HG02763 (cell line): ENCODE results near the gene PLSCR4.
"Not testable (repeated sequence)": the region's sequence is repeated elsewhere in the genome, so short reads cannot be mapped to it uniquely, and the experiment has no call there.

ENCODE experiments used
- ATAC-seq: cut with Tn5 transposase; IDR thresholded peaks from one replicate; pipeline ENCODE4 v1.9.1; 2021; ENCODE audit warnings: mild to moderate bottlenecking, moderate library complexity; ENCODE audit not compliant: unreplicated experiment

PLSCR4 gene

DNA sequence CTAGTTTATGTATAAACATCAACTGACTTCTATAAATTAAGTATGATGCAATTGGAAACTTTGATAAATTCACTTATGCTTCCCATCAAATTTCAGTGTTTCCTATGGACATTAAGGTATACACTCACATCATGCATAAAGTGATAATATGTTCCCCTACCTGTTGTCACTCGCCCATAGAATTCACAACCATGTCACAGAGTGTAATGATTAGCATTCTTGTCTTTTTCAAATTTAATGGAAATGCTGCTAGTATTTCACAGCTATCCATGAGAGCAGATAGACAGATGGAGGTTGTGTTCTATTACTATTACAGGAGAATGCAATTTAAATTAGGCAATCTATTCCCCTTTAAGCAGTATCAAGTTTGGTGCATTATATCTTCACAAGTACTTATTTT, 984 bp downstream of the PLSCR4 start:
- no peak for ATAC-seq

DNA sequence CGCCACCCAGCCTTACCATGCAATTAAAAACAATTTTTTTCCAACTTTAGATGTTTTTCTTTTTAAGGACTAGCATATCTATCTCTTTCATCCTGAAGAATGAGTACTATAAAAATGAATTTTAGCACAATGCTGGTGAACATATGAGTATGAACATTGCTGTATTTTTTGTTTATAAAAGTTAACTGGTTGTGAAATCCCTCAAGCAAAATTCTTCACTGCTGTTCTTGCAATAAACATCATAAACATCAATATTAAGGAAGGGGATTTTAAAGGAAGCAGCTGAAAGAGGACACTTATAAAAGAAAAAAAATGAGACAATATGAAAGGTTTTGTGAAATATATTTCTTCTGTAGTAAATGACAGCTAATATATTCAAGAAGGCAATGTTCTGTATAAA, 3.0 kb downstream of the PLSCR4 start:
- ATAC-seq = no peak

DNA sequence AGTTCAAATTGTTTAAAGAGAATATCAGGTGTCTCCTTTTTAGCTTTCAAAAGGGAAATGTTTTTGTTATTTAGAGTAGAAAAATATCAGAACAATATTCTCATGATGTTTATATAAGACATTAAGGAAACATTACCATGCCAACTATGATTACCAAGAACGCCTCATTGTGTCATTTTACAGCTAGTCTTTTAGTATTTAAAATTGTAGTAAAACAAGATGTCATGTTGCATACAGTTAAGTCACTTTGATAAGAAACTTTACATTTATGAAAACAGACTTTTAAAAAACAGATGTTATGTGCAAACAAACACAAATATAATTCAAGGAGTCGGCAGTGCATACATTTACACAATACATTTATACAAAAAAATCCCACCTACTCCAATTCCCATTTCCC, 4.4 kb downstream of the PLSCR4 start:
- ATAC-seq = no peak

DNA sequence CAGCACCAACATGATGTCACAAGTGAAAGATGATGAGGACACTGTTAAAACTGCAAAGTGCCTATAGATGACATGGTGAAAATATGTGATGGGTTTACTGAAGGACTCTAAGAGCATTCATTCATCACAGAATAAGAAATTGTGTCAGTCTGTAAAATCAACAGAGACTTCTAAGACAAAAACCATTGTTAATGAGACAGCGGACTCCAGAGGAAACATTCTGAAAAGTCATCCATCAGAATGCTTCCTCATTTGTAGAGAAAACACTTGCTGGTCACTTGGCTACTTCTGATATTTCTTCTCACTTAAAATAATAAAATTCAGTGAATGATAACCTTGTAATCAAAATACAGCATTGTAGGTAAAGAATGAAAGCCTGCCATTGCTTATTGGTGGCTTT, 7.3 kb downstream of the PLSCR4 start:
- ATAC-seq = no peak

DNA sequence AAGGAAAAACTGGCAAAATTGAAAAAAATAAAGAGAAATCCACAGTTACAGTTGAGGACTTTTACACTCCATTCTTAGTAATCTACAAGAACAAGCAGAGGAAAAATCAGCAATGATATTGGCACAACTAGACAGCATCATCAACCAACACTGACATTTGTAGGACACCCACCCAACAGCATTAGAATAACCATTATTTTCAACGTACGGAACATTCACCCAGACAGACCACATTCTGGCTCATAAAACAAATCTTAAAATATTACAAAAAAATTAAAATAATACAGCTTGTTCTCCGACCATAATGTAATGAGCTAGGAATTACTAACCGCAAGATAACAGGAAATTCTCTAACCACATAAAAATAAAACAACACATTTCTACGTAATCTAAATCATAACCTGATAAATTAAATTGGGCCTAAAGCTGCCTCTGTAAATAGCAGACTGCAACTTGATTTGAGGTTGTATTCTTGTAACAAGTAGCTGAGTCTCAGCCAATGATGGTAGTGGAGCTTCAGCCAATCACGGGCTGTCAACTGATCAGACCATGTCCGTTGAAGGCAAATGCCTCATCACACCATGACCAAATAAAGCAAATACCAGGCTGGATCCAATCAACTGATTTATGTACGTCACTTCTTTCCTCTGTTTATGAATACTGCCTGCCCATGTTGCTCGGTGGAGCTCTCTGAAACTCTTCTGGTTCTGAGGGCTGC, 9.2 kb downstream of the PLSCR4 start:
- no peak for ATAC-seq

DNA sequence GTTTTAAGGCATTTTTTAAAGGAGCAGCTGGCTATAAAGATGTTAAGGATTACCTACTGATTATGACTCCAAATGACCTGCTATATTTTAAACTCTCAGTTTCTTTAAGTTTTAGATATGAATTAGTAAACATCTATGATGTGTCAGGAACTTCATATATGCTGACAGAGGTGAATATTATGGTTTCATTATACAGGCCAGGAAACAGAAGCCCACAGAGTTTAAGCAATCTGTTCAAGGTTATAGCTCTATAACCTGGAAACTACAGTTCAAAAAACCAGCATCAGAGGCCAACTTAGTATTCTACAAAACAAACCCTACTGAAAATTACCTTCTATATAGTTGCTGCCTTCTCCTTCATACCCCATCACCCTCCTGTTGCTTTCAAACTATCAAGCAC, 17.4 kb downstream of the PLSCR4 start:
- no peak for ATAC-seq

DNA sequence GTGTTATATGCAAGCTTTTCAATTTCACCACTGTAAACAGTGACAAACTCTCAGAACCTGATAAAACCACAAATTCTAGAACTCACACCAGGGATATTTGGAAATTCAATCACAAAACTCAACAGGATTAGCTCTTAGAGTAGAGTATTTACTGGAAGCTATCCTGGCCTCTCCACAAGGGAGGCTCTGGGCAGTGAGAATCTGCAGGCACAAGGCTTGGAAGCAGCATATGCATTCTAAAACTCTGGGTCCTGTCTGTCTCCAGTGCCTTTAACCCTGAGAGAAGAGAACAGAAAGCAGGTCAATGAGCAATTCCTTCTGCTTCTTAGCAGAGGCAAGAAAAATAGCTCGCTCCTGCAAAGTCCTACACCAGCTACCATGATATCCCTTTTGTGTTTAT, 23.4 kb downstream of the PLSCR4 start:
- no peak for ATAC-seq

DNA sequence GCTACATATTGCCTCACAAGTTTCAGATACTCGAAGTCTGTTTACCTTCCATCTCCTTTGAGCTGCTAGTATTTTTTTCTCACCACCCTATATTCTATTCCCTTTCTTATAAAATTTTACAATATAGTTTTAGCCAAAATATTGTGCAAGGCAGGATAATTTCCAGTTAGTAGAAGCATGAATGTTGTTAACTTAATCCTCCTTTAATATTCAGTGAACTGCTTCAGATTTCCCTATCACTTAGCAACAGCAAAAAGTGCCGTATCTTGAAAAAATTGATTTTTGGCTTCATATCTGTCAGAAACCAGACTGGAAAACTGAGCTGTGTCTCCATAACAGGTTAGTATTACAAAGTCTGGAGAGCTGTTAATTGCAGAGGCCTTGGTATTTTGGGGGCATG, 24.0 kb downstream of the PLSCR4 start:
- ATAC-seq = no peak

DNA sequence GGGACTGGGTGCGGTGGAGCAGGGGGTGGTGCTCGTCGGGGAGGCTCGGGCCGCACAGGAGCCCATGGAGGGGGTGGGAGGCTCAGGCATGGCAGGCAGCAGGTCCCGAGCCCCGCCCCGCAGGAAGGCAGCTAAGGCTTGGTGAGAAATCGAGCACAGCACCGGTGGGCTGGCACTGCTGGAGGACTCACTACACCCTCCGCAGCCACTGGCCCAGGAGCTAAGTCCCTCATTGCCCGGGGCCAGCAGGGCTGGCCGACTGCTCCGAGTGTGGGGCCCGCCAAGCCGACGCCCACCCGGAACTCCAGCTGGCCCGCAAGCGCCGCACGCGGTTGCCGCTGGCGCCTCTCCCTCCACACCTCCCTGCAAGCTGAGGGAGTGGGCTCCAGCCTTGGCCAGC, 25.4 kb downstream of the PLSCR4 start:
- not testable (repeated sequence) for ATAC-seq

DNA sequence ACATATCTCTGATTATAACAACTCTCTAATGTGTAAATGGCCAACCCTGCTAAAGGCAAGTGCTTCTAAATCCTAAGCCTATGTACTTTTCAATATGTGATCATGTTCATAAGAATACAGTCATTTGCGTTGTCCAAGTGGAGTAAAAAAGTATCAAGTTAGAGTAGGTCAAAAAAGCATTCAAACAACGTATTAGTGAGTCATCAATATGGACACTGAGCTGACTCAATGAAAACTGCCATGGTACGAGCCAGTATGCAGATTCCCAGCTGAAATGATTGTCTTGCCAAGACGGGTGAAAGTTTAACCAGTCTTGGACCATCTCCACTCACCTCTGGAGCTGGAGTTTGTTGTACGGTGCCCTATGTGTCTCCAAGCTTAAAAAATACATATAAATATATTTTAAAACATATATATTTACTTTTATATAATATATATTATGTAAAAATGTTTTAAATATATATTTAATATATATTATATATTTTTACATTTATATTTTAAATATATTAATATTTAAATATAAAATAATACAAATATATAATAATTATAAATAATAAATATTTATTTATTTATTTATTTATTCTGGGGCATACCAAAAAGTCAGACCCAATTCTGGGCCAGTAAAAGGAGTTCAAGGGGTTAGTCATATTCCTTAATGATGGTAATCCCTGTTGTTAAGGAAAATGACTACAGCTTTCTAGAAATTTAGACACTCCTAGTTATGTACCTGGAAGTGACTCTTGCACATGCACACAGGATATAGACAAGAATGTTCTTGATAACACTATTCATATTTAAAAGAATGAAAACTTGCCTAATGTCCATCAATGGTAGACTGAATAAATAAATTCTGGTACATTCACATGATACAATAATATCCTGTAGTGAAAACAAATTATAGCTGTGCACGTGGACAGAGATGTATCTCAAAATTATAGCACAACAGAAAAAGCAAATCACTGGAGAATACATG, 27.2 kb downstream of the PLSCR4 start:
- no peak for ATAC-seq

DNA sequence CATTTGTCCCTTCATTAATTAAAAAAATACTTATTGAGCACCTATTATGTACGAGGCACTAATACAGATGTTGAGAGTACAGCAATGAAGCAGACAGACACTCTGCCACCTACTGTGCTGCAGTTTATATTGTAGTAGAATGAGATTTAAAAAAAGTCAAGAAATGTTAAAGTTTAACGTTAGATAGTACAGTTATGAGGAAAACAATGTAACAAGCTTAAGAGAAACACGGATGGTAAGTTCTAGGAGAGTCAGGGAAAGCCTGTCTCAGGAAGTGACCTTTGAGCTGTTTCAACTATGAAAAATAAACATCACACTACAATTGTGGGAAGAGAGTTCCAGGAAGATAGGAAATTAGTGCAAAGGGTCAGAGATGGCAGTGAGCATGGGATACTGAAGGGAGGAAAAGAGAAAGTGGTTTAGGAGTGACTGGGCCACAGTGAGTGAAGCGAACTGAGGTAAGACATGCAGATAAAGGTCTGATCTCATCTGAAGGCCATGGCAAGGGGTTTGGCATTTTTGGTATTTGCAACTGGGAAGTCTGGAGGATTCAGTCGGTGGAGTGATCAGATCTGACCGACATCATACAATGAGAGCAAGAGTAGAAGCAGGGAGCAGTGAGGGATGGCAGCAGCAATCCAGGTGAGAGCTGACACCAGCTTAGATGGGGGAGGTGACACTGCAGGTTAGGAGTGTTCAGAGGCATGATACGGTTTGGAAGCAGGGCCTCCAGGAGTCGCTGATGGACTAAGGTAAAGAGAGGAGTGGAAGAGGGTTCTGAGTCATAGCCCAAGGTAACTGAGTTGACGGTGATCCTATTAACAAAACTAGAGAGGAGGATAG, 28.5 kb downstream of the PLSCR4 start:
- ATAC-seq = no peak

DNA sequence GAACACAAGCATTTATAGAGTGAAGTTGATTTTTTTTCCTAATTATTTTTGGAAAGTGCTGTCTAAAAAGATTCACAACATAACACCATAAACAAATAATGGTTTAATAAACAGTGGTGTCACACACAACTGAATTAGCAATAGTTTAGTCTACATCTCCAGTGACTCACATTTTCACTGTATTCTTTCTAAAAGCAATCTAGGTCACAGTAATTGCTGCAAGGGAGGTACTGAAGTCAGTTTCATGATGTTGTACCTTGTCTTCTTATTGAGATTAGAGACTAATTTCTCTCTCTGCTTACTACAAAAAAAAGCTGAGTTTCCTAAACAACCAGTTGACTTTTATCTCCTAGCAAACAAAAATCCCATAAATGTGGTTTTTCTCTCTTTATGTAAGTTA, 29.6 kb downstream of the PLSCR4 start:
- ATAC-seq = no peak

DNA sequence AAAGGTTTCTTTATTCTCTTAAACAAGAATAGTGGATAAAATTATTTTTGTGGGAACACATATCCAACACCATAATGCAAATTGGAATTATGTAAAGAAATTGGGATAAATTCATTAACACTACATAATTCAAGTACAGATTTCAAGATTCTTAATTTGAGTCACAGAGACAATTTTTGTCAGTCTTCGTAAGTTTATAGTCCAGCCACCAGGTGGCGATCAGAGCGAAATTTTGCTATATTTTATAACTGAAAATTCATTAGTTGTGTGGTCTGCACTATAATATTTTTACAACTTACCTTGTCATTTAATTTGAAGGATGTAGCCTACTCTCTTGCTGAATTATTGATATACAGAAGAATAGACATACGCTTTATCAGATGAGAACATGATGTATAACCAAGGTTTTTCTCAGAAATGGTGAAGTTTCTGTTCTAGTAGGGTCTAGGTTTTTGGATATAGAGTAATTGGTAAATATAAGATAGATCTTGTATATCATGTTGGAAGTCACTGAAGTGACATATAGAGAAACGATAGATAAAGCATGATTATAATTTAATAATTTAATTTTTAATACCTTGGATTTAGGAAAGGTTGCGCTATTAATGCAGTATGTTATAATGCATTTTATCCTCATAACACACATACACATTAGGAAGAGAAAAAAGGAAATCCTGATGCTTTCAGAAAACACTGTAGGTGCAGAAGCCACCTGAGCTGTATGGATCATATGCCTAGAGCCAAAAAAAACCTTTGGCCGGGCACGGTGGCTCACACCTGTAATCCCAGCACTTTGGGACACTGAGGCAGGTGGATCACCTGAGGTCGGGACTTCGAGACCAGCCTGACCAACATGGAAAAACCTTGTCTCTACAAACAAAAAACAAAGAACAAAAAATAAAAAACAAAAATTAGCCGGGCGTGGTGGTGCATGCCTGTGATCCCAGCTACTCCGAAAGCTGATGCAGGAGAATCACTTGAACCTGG, 31.7 kb downstream of the PLSCR4 start:
- no peak for ATAC-seq

DNA sequence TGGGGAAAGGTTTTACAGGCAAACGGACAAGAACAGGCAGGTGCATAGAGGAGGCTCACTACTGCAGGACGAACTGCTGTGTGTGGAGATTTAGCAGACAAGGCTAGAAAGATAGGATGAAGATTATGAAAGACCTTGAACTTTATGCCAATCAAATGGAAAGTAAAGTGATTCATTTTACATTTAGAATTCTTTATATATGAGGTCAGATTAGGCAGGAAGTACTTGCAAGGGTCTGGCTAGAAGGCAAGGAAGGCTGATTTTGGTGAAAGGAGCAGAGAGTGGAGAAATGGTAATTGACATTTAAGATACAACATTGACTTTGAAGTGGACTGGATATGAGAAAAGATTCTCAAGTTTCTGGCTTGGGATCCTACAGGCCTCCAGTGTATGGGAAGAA, 33.6 kb downstream of the PLSCR4 start:
- ATAC-seq = no peak

DNA sequence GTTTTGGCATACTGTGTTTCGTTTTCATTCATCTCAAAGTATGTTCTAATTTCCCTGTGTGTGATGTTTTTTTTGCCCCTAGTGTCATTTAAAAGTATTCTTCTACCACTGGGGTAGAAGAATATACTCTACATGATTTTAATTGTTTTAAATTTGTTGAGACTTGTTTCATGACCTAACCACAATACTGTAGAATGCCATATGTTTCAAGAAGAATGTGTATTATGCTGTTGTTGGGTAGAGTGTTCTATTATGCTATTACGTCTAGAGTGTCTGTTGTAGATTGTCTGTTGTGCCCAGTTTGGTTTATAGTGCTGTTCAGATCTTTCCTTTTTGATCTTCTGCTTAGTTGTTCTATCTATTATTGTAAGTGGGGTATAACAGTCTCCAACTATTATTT, 36.4 kb downstream of the PLSCR4 start:
- no peak for ATAC-seq

DNA sequence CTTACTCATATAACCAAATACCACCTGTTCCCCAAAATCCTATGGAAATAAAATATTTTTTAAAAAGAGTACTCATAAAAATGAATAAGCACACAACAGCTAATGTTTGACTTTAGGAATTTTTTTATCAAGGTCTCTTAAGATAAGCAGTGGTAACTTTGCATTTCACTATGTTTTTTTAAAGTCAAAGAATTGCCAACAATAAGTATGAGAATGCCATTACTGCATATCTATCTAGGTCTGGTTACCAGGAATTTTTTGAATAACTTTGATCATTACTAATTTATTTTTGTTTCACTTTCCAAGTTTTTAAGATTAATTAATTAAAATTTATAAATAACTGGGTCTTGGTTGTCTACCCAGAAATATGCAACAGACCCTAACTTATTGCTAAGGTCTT, 41.5 kb downstream of the PLSCR4 start:
- no peak for ATAC-seq

DNA sequence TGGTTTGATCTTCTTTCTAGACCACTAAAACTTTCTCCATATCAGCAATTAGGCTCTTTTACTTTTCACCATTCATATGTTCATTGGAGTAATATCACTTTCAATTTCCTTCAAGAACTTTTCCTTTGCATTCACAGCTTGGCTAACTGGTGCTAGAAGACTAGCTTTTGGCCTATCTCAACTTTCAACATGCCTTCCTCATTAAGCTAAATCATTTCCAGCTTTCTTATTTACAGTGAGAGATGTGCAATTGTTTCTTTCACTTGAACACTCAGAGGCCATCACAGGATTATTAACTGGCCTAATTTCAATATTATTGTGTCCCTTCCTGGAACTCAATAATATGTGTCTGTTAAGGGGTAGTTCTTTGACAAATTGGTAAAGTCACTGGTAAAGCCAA, 47.1 kb downstream of the PLSCR4 start:
- no peak for ATAC-seq

DNA sequence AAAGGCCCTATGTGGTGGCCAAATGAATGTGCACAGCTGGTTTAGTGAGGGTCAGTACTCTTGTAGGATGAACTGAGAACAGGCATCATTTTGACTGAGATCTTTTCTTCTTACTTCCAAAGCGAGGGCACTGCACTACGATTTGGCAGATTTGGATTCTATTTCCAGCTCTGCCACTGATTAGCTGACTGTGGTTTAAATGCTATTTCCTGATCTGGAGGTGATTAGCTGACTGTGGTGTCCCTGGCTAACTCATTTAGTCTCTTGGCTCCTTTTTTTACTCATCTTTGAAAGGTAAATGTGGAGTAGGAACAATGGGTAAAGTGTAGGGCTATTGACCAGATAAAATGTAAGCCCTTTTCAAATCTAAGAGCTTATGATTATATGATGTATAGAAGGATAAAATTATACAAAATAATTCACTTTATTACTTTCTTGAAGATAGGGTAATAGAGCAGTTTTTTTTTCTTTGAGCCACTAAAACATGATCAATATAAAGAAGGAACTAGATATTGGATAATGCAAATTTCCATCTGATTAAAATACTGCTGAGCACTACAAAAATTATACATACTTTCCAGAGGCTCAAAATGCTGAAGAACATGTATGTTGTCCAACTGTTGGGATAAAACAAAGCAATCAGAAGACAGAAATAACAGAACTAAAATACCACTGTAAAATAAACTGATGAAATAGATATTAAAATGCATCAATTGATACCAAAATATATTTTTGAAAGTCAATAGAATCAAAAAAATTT, 50.3 kb downstream of the PLSCR4 start:
- no peak for ATAC-seq

DNA sequence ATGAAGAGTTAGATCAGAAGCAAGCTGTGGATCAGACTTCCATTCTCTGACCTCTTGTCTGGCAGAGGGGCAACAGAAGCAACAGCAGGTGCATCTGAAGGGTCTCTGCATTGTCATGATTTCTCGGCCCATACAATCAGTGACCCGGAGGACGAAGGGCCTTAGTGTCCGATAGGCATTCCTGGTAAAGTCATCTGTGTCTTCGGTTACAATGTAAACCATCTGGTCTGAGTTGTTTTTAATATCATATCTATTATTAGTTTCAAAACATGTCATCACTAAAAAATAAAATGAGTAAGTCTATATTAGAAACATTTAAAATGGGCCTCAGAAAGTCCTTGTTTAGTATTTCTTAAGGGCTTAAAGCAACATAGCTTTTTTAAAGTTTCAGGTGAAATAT, 51.1 kb downstream of the PLSCR4 start:
- ATAC-seq = no peak
